Progenitor cell of endocrine pancreas (in vitro differentiated cells): ENCODE measurements around the gene SH3D19. TPM values are rescaled to one million over a fixed set of nuclear protein-coding genes. Genes with fewer than 3 reads are reported as not detected.
A peak's percentile ranks its signal among the peaks of the same experiment; 100 is the strongest.
"Not testable (repeated sequence)": the region's sequence is repeated elsewhere in the genome, so short reads cannot be mapped to it uniquely, and the experiment has no call there.

Source experiments
- DNase-seq: peaks from one replicate; pipeline ENCODE4 v3.0.0; 2021; ENCODE audit warnings: low spot score; ENCODE audit not compliant: unreplicated experiment
- H3K27ac Mint-ChIP-seq: 2 replicates; pipeline ENCODE4 v1.8.0; 2021; ENCODE audit warnings: mild to moderate bottlenecking, moderate library complexity, mixed read lengths
- H3K27me3 Mint-ChIP-seq: 2 replicates; pipeline ENCODE4 v1.8.0; 2021; ENCODE audit warnings: mixed read lengths
- H3K36me3 Mint-ChIP-seq: 2 replicates; pipeline ENCODE4 v1.8.0; 2022; ENCODE audit warnings: mixed read lengths; ENCODE audit not compliant: insufficient read depth
- H3K4me1 Mint-ChIP-seq: 2 replicates; pipeline ENCODE4 v1.8.0; 2021; ENCODE audit warnings: low read depth, mixed read lengths
- H3K4me3 Mint-ChIP-seq: 2 replicates; pipeline ENCODE4 v1.8.0; 2021; ENCODE audit warnings: low read depth, mild to moderate bottlenecking, moderate library complexity, mixed read lengths
- H3K9me3 Mint-ChIP-seq: 2 replicates; pipeline ENCODE4 v1.8.0; 2021; ENCODE audit warnings: low read depth, mixed read lengths
- CTCF ChIP-seq: fragments of 200-600 bp; sonication (generic); IDR thresholded peaks from one replicate; pipeline ENCODE4 v1.5.0; 2021; ENCODE audit warnings: antibody characterized with exemption, mild to moderate bottlenecking; ENCODE audit not compliant: unreplicated experiment
- total RNA-seq: library from RNA; stranded (reverse); gene quantifications from 2 replicates; pipeline ENCODE4 v1.2.1, GENCODE V29; 2021

SH3D19 gene
- total RNA-seq, 1 donor from 2014 or later: 35.5 TPM

GRCh38 chr4:151324752-151325110 lies 674 bp downstream of the SH3D19 start:
- H3K36me3 Mint-ChIP-seq: peaks cover under 1% of the 10 kb centered on the region
- H3K27me3 Mint-ChIP-seq: no peaks in the 10 kb centered on the region
- no peaks in the 10 kb centered on the region for H3K9me3 Mint-ChIP-seq
- H3K4me1 Mint-ChIP-seq: peaks cover 48% of the 10 kb centered on the region
- peak overlapping the region; percentile 76 for H3K4me3 Mint-ChIP-seq
- no peak for TF ChIP-seq CTCF
- peak; percentile 30 for DNase-seq
- peak overlapping the region; percentile 95 for H3K27ac Mint-ChIP-seq

DNA sequence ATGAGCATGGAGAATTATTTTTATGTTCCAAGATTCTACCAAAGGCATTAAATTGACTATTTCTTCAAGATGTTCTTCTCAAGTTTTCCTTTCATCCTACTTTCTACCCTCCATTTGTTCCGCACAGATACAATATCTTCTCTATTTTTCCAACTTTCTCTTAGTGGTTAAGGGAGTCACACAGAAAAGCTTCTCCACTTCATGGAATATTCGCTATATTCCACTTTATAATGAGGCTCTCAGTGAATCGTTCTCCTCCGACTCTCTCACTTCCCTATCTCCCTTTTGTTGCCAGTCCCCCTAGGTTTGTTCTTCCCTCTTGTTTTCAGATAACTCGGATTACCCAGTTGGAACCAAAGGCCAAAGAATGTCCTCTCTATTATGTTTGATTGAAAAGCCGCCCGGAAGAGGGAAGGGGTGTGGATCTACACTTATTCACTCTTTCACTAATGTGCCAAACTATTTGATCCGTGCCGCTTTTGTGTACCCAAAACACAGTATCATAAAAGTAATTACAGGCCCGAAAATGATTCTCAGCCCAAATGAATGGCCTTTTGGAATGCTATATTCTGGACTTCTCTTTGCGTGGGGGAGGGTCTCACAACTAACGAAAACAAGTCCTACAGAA lies 1.2 kb downstream of the SH3D19 start:
- Mint-ChIP-seq H3K36me3 (peaks cover 2% of the 10 kb centered on the region), H3K27me3 (no peaks in the 10 kb centered on the region), H3K27ac (peak overlapping the region; percentile 95), H3K4me3 (peak overlapping the region; percentile 76), H3K9me3 (no peaks in the 10 kb centered on the region), H3K4me1 (peaks cover 48% of the 10 kb centered on the region)
- no peak for DNase-seq
- no peak for TF ChIP-seq CTCF

- Mint-ChIP-seq H3K9me3 (no peaks in the 10 kb centered on the region), H3K27me3 (no peaks in the 10 kb centered on the region), H3K4me3 (peak overlapping the region; percentile 76), H3K4me1 (peaks cover 46% of the 10 kb centered on the region), H3K27ac (peak overlapping the region; percentile 95), H3K36me3 (peaks cover 2% of the 10 kb centered on the region)
- no peak for TF ChIP-seq CTCF
- DNase-seq: no peak
Measured at GRCh38 chr4:151323667-151324066, 1.7 kb downstream of the SH3D19 start.

DNA sequence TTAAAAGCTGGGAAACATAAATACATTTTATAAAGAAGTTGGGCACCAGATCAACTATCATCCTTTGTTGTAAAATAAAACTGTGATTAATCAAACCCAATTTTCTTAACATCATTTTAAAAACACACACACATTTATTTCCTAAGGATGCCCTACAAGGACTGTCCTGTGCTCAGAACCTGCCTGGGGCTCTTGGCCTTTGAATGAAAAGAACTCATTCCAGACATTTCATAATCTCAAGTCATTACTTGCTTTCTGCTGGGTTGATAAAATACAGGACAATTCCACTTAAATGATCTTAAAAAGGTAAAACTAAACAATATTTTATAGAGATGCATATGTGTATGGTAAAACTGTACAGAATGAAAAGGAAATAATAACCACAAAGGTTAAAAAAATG lies 2.8 kb downstream of the SH3D19 start:
- Mint-ChIP-seq H3K4me3 (peak overlapping the region; percentile 76), H3K4me1 (peaks cover 46% of the 10 kb centered on the region), H3K9me3 (no peaks in the 10 kb centered on the region), H3K27me3 (no peaks in the 10 kb centered on the region), H3K36me3 (peaks cover 2% of the 10 kb centered on the region), H3K27ac (peak overlapping the region; percentile 86)
- no peak for DNase-seq
- TF ChIP-seq CTCF: no peak

GRCh38 chr4:151322161-151322560 lies 3.2 kb downstream of the SH3D19 start:
- DNase-seq, H3K27me3 Mint-ChIP-seq, H3K36me3 Mint-ChIP-seq, H3K27ac Mint-ChIP-seq, H3K4me3 Mint-ChIP-seq, H3K9me3 Mint-ChIP-seq: not testable (repeated sequence)
- peaks cover 46% of the 10 kb centered on the region for H3K4me1 Mint-ChIP-seq

DNA sequence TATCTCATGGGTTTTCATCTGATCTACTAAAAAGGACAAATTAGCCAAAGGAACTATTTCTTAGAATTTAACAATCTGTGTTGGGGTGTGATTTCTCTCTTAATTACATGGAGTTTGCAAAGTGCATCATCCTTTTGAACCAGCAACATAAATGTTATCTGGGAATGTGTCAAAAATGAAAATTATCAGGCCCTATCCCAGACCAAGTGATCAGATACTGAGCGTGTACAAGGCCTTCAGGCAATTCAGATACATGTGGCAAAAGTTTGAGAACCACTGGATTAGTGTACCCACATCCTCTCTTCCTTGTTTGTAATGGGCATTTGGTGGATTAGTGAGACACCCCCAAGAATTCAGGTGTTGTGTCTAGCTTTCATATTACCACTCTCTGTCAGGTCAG lies 3.8 kb downstream of the SH3D19 start:
- Mint-ChIP-seq H3K4me1 (peaks cover 42% of the 10 kb centered on the region), H3K9me3 (no peaks in the 10 kb centered on the region), H3K27ac (no peak overlapping the region), H3K4me3 (no peak overlapping the region), H3K36me3 (peaks cover 3% of the 10 kb centered on the region), H3K27me3 (no peaks in the 10 kb centered on the region)
- no peak for DNase-seq
- TF ChIP-seq CTCF: no peak
